ENCODE results near the gene STIMATE. TPM values are rescaled to one million over a fixed set of nuclear protein-coding genes. Genes with fewer than 3 reads are reported as not detected.

The STIMATE gene
- total and polyA plus RNA-seq, 3 donors from 2014 or later, result 16.7 to 42.9 (median 33.2) TPM

DNA sequence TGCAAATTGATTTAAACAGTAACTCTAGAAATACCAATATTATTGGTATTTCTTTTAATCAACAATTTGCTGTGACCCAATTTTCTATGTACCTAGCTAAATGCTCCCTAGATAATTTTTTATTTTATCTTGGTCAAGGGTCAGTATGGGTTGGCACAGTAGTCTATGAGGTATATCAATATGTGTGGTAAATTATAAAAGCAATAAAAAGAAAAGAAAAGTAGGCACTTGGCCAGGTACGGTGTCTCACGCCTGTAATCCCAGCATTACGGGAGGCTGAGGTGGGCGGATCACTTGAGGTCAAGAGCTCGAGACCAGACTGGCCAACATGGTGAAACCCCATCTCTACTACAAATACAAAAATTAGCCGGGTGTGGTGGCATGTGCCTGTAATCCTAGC is 34.0 kb upstream of the STIMATE start:
- no peak overlapping the region for H3K27ac ChIP-seq
- no peaks in the 10 kb centered on the region for H3K4me1 ChIP-seq
- DNase-seq, result no peak
- TF ChIP-seq, protein P1, sequence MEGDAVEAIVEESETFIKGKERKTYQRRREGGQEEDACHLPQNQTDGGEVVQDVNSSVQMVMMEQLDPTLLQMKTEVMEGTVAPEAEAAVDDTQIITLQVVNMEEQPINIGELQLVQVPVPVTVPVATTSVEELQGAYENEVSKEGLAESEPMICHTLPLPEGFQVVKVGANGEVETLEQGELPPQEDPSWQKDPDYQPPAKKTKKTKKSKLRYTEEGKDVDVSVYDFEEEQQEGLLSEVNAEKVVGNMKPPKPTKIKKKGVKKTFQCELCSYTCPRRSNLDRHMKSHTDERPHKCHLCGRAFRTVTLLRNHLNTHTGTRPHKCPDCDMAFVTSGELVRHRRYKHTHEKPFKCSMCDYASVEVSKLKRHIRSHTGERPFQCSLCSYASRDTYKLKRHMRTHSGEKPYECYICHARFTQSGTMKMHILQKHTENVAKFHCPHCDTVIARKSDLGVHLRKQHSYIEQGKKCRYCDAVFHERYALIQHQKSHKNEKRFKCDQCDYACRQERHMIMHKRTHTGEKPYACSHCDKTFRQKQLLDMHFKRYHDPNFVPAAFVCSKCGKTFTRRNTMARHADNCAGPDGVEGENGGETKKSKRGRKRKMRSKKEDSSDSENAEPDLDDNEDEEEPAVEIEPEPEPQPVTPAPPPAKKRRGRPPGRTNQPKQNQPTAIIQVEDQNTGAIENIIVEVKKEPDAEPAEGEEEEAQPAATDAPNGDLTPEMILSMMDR (IDR thresholded peaks at IDR 0.05), result no peak
- TF ChIP-seq POLR2A (IDR thresholded peaks at IDR 0.05), result no peak
- H3K36me3 ChIP-seq (ENCODE audit: low read depth, missing control alignments), result no peaks in the 10 kb centered on the region
- no peaks in the 10 kb centered on the region for H3K9me3 ChIP-seq
- no peaks in the 10 kb centered on the region for H3K27me3 ChIP-seq
- no peak overlapping the region for H3K4me3 ChIP-seq
- WGBS, 2 donors, result 89% methylated on average over 6 of the region's 6 CpGs
- intact Hi-C loops (cut with DNase I; ENCODE audit: low total_unique reads), result no loop called here

DNA sequence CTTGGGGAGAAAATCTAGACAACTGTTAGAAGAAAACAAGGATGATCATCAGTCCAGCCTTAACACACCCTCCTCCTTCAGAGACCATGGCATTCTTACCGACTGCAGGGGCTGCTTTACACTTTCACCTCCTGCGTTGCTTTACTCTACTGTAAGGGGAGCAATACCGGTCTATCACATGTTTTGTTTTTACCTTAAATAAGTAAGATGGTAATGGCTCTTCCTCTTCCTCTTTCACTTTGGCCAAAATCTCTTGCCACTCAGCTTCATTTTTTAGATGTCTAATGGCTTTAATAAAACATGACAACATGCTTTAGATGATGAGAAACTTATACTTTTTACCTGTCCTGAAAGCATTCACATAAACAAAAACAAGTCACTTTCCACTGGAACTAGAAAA is 33.4 kb upstream of the STIMATE start:
- H3K36me3 ChIP-seq (ENCODE audit: low read depth, missing control alignments), result no peaks in the 10 kb centered on the region
- no peaks in the 10 kb centered on the region for H3K4me1 ChIP-seq
- TF ChIP-seq POLR2A (IDR thresholded peaks at IDR 0.05), result no peak
- TF ChIP-seq, protein P1 (IDR thresholded peaks at IDR 0.05), result no peak
- intact Hi-C loops (cut with DNase I; ENCODE audit: low total_unique reads), result no loop called here
- WGBS, 2 donors, result 91% methylated on average over 3 of the region's 3 CpGs
- H3K27ac ChIP-seq, result no peak overlapping the region
- H3K9me3 ChIP-seq, result no peaks in the 10 kb centered on the region
- H3K4me3 ChIP-seq, result no peak overlapping the region
- no peaks in the 10 kb centered on the region for H3K27me3 ChIP-seq
- DNase-seq, result no peak

DNA sequence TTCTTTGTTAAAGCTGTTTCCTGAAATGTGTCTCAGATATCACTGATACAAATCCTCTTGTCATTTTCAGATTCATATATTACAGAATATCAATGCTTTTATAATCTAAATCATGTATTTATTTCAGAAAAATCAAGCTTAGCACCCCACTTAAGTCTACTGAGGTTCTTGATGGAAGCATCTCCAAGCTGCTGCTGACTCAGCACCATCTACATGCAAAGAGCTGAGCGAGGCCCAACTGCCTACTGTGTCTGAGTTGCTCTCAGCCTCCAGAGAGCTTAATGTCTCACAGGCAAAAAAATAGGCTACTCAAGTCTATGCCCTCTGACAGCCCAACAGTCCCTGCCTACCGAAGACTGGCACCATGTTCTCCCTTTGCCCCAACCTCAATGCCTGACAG is 29.2 kb upstream of the STIMATE start:
- no peaks in the 10 kb centered on the region for H3K9me3 ChIP-seq
- 93 to 100% methylated on average over 2 of the region's 2 CpGs for WGBS, 2 donors
- TF ChIP-seq, protein P1 (IDR thresholded peaks at IDR 0.05), result no peak
- no peak overlapping the region for H3K4me3 ChIP-seq
- no peaks in the 10 kb centered on the region for H3K36me3 ChIP-seq (ENCODE audit: low read depth, missing control alignments)
- no peak overlapping the region for H3K27ac ChIP-seq
- no peaks in the 10 kb centered on the region for H3K4me1 ChIP-seq
- DNase-seq, result no peak
- H3K27me3 ChIP-seq, result no peaks in the 10 kb centered on the region
- intact Hi-C loops (cut with DNase I; ENCODE audit: low total_unique reads), result no loop called here

DNA sequence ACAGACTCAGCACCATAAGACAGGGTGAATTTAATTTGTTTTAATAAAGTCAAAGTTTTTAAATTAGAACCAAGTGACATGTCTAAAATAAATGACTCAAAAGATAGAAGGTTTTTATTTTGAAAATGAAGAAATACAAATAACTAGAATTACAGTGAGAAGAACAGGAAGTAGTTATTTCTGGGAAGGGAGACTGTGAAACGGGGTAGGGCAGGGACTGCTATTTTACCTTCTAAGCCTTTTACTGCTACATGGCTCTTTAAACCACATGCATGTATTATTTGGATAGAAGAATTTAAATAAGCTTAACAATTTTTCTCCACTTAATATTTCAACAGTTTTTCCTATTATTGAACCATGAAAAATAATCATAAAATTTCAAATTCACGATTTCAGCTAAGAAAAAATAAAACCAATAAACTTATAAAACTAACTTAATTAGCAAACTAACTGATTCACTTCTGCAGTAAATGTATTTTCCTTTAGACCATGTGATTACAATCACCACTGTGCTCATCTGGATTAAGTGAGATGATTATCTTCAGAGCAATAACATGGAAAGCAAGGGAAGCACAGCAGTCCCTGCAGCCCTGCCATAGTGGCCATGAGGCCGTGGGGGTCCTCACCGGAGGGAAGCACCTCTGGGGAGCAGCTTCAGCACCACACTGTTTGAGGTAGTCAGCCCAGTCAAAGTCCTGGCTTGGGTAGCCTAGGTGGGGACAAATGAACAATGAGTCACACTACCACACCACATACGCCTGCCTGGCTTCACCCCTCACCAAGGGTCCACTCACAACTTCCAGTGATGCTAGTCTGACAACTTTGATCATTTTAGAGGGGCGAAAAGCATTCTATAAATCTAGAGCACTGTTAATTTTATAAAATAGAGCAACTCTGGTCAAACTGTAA is 28.3 kb upstream of the STIMATE start:
- Histone ChIP-seq H3K27me3 (no peaks in the 10 kb centered on the region), H3K36me3 (ENCODE audit: low read depth, missing control alignments) (no peaks in the 10 kb centered on the region), H3K4me1 (no peaks in the 10 kb centered on the region), H3K27ac (no peak overlapping the region), H3K9me3 (no peaks in the 10 kb centered on the region), H3K4me3 (no peak overlapping the region)
- TF ChIP-seq, protein P1 (IDR thresholded peaks at IDR 0.05), result no peak
- TF ChIP-seq POLR2A (IDR thresholded peaks at IDR 0.05), result no peak
- WGBS, 2 donors, result 74 to 78% methylated on average over 6 of the region's 6 CpGs
- DNase-seq, result no peak
- intact Hi-C loops (cut with DNase I; ENCODE audit: low total_unique reads), result no loop called here

DNA sequence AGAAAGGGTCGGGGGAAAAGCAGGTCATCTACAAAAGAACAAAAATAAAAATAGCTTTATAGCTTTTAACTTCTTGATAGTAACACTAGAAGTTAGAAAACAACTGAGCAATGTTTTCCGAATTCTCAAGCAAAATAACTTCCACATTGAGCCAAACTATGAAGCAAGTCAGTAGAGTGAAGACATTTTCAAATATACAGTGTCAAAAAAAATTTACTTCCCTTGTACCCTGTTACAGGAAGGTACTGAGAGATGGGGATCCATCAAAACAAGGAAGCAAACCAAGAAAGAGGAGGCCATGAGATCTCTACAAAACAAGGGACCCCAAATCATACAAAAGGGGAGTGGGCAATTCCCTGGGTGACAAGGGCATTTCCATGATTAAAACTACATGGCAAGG is 26.6 kb upstream of the STIMATE start:
- no peak for DNase-seq
- TF ChIP-seq, protein P1 (IDR thresholded peaks at IDR 0.05), result no peak
- no peak for TF ChIP-seq POLR2A (IDR thresholded peaks at IDR 0.05)
- Histone ChIP-seq H3K27me3 (no peaks in the 10 kb centered on the region), H3K9me3 (no peaks in the 10 kb centered on the region), H3K4me1 (no peaks in the 10 kb centered on the region), H3K4me3 (no peak overlapping the region), H3K27ac (no peak overlapping the region), H3K36me3 (ENCODE audit: low read depth, missing control alignments) (no peaks in the 10 kb centered on the region)
- whole genome bisulfite sequencing, 2 donors, result 90 to 93% methylated on average over 2 of the region's 2 CpGs
- intact Hi-C loops (cut with DNase I; ENCODE audit: low total_unique reads), result no loop called here
